ENCODE results near the gene PDCL3.
A peak's percentile ranks its signal among the peaks of the same experiment; 100 is the strongest.

- TF ChIP-seq POLR2AphosphoS5 (IDR thresholded peaks at IDR 0.05; ENCODE audit: low read depth, low read length) (no peak), TAF1 (IDR thresholded peaks at IDR 0.05; ENCODE audit: borderline replicate concordance, insufficient read depth, low read length) (no peak), REST (IDR thresholded peaks at IDR 0.05; ENCODE audit: insufficient read depth in 1 of 2, low read depth in 2 of 2, low read length in 2 of 2) (peak in 1 of 2 experiments; percentile 27; a peak in 1 of 4 replicates)
Observed at GRCh38 chr2:100527440-100528015, 35.3 kb upstream of the PDCL3 start.

Measured in PFSK-1 (cell line).